GM12875 (cell line): ENCODE data around the gene MAML2.

Experiments used
- H3K4me3 ChIP-seq: one replicate; pipeline ENCODE4 v1.5.1; 2011; ENCODE audit warnings: low read depth, low read length, control low read depth
- CTCF ChIP-seq: IDR thresholded peaks from 2 replicates; pipeline ENCODE4 v1.5.1; 2011; ENCODE audit warnings: low read depth, mild to moderate bottlenecking, control low read depth, inconsistent platforms, low read length, moderate library complexity, borderline replicate concordance; ENCODE audit not compliant: insufficient read depth

Gene MAML2

DNA sequence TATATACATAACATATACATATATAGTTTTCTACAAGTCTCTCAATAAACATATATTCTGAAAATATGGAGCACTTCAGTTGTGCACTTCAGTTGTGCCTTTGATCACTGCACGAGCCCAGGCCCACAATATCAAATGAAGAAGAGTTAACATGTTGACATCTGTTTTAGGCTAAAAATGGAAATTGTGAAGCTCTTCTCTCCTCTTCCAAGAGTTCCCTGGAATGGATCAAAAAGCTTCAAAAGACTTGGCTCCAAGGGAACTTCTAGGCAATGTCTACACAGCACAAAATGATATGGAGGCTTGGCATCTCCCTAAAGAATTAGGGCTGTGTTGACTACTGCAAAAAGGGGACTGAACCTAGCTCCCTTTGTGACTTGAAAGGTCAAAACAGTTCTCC, 36.9 kb downstream of the MAML2 start:
- no peak for TF ChIP-seq CTCF
- H3K4me3 ChIP-seq: no peak overlapping the region

GRCh38 chr11:96303980-96304379, 39.0 kb downstream of the MAML2 start:
- H3K4me3 ChIP-seq: no peak overlapping the region
- TF ChIP-seq CTCF: no peak

DNA sequence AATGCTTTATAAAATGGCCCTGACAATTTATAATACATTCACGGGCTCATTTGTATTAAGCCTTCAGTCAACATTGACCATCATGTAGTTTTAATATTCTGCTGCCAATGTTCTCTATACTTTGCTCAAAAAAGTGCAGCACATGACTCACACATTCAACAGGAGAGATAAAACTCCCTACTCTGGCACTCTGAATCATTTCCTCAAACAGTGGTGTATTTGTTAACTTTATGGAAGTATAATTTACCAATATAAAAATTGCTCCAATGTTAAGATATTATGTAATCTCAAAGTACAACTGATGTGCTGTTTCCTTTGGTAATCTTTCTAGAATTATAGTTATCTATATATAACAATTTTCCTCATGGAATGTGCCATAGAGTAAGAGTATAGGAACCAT, 39.9 kb downstream of the MAML2 start:
- TF ChIP-seq CTCF: no peak
- no peak overlapping the region for H3K4me3 ChIP-seq

- no peak overlapping the region for H3K4me3 ChIP-seq
- TF ChIP-seq CTCF: no peak
These were observed 41.2 kb downstream of the MAML2 start for GRCh38 chr11:96301818-96302217.

DNA sequence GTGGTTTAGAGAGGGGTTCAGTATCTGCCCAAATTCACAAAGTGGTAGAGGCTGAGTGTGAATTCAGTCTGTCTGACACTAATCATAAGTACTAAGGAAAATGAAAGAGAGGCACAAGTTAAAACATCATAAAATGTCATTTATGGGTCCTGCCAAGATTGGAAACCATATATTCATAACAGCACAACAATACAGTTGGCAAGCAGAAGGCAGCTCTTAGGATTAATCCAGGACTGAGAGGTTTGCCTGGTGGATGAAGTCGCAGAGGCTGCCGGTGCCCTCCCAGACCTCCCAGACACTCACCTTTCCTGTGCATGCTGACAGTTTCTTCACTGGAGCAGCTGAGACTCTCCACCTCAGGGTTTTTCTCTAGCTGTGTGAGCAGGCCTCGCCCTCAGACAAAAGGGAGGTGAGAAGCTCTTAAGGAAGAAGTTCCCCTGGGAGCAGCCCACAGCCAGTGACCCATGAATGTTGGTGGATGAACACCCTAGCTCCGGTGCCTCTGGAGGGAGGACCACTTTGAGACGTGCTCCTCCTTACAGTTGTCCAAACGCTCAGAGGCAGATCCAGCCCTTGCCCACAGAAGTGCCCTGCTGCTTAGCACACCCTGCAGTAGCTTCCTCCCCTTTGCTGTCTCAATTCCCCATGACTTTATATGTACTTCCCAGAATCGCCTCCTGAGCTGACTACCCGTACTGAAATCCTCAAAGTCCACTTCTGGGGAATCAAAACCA, 43.7 kb downstream of the MAML2 start:
- no peak for TF ChIP-seq CTCF
- no peak overlapping the region for H3K4me3 ChIP-seq

GRCh38 chr11:96295369-96295768, 47.6 kb downstream of the MAML2 start:
- TF ChIP-seq CTCF: no peak
- H3K4me3 ChIP-seq: no peak overlapping the region

DNA sequence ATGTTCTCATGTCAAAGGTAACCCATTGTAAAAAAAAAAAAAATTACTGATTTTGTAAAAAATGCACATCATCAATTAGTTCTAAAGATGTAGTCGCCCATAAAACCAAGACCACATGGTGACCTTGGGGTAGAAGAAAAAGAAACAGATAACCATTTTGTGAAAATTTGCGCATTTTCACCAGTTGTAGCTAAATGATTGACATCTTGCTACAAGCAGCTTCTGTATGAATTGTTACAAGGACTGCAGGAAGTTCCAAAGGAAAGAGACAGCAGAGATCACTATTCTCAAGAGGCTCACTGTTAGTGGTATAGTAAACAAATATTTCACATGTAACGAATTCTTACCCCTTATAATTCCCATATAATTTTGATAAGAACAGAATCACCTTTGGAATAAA, 48.7 kb downstream of the MAML2 start:
- TF ChIP-seq CTCF: no peak
- H3K4me3 ChIP-seq: no peak overlapping the region
